ENCODE data around the gene RTTN. TPM values are rescaled to one million over a fixed set of nuclear protein-coding genes. Genes with fewer than 3 reads are reported as not detected.

The RTTN gene
- total and polyA plus RNA-seq, 4 donors, result 1.1 to 14.3 (median 8.8) TPM

GRCh38 chr18:69996951-69997798, 208.3 kb downstream of the RTTN start:
- H3K27ac ChIP-seq (ENCODE audit: low read depth in 1 of 2, low read length in 2 of 2), result no peak overlapping the region
- H3K9ac ChIP-seq (ENCODE audit: low read depth in 1 of 2, low read length in 2 of 2), result no peak overlapping the region
- H3K36me3 ChIP-seq (ENCODE audit: control insufficient read depth in 4 of 4, insufficient read depth in 3 of 4, low read depth in 1 of 4, low read length in 3 of 4), result peaks cover 0 to 26% (median 7%) of the 10 kb centered on the region in 4 donors
- no peak for TF ChIP-seq SP1 (IDR thresholded peaks at IDR 0.05)
- peak in 1 of 2 donors; percentile 29 for TF ChIP-seq HNF4A (conservative IDR thresholded peaks at IDR 0.05)
- TF ChIP-seq TAF1 (conservative IDR thresholded peaks at IDR 0.05), result no peak
- TF ChIP-seq, protein P1, sequence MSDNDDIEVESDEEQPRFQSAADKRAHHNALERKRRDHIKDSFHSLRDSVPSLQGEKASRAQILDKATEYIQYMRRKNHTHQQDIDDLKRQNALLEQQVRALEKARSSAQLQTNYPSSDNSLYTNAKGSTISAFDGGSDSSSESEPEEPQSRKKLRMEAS (IDR thresholded peaks at IDR 0.05), result no peak
- no peak for TF ChIP-seq NR2F2 (IDR thresholded peaks at IDR 0.05)
- no peak for TF ChIP-seq GABPA (IDR thresholded peaks at IDR 0.05 in 1 of 2, conservative IDR thresholded peaks at IDR 0.05 in 1 of 2)
- TF ChIP-seq, protein P2, sequence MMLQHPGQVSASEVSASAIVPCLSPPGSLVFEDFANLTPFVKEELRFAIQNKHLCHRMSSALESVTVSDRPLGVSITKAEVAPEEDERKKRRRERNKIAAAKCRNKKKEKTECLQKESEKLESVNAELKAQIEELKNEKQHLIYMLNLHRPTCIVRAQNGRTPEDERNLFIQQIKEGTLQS (IDR thresholded peaks at IDR 0.05), result no peak
- peak; percentile 24 to 26 for TF ChIP-seq RXRA (IDR thresholded peaks at IDR 0.05)
- peaks cover 0 to 4% (median 2%) of the 10 kb centered on the region in 4 donors for H3K4me1 ChIP-seq (ENCODE audit: control insufficient read depth in 4 of 4, insufficient read depth in 4 of 4, low read length in 3 of 4)
- H3K4me3 ChIP-seq (ENCODE audit: low read depth in 1 of 3, low read length in 3 of 3), result no peak overlapping the region
- DNase-seq (ENCODE audit: low spot score), result no peak
- no peaks in the 10 kb centered on the region for H3K27me3 ChIP-seq (ENCODE audit: control insufficient read depth in 4 of 4, insufficient read depth in 4 of 4, low read length in 3 of 4)
- H3K9me3 ChIP-seq (ENCODE audit: control insufficient read depth in 4 of 4, low read length in 3 of 4), result no peaks in the 10 kb centered on the region
- 69% methylated on average over 7 of the region's 7 CpGs for WGBS

GRCh38 chr18:69996417-69996816, 209.1 kb downstream of the RTTN start:
- Histone ChIP-seq H3K36me3 (ENCODE audit: control insufficient read depth in 4 of 4, insufficient read depth in 3 of 4, low read depth in 1 of 4, low read length in 3 of 4) (peaks cover 0 to 21% (median 6%) of the 10 kb centered on the region in 4 donors), H3K4me3 (ENCODE audit: low read depth in 1 of 3, low read length in 3 of 3) (no peak overlapping the region), H3K27me3 (ENCODE audit: control insufficient read depth in 4 of 4, insufficient read depth in 4 of 4, low read length in 3 of 4) (no peaks in the 10 kb centered on the region), H3K27ac (ENCODE audit: low read depth in 1 of 2, low read length in 2 of 2) (no peak overlapping the region), H3K4me1 (ENCODE audit: control insufficient read depth in 4 of 4, insufficient read depth in 4 of 4, low read length in 3 of 4) (peaks cover 0 to 4% (median 2%) of the 10 kb centered on the region in 4 donors), H3K9ac (ENCODE audit: low read depth in 1 of 2, low read length in 2 of 2) (no peak overlapping the region), H3K9me3 (ENCODE audit: control insufficient read depth in 4 of 4, low read length in 3 of 4) (no peaks in the 10 kb centered on the region)
- WGBS, result 98% methylated on average over 2 of the region's 2 CpGs
- no peak for TF ChIP-seq GABPA (IDR thresholded peaks at IDR 0.05 in 1 of 2, conservative IDR thresholded peaks at IDR 0.05 in 1 of 2)
- TF ChIP-seq SP1 (IDR thresholded peaks at IDR 0.05), result no peak
- no peak for TF ChIP-seq NR2F2 (IDR thresholded peaks at IDR 0.05)
- no peak for DNase-seq (ENCODE audit: low spot score)

GRCh38 chr18:69995774-69996173, 209.7 kb downstream of the RTTN start:
- Histone ChIP-seq H3K4me3 (ENCODE audit: low read depth in 1 of 3, low read length in 3 of 3) (no peak overlapping the region), H3K4me1 (ENCODE audit: control insufficient read depth in 4 of 4, insufficient read depth in 4 of 4, low read length in 3 of 4) (peaks cover 0 to 4% (median 2%) of the 10 kb centered on the region in 4 donors), H3K9ac (ENCODE audit: low read depth in 1 of 2, low read length in 2 of 2) (no peak overlapping the region), H3K27ac (ENCODE audit: low read depth in 1 of 2, low read length in 2 of 2) (no peak overlapping the region), H3K36me3 (ENCODE audit: control insufficient read depth in 4 of 4, insufficient read depth in 3 of 4, low read depth in 1 of 4, low read length in 3 of 4) (peaks cover 0 to 16% (median 5%) of the 10 kb centered on the region in 4 donors), H3K9me3 (ENCODE audit: control insufficient read depth in 4 of 4, low read length in 3 of 4) (no peaks in the 10 kb centered on the region), H3K27me3 (ENCODE audit: control insufficient read depth in 4 of 4, insufficient read depth in 4 of 4, low read length in 3 of 4) (no peaks in the 10 kb centered on the region)
- WGBS, result 92% methylated on average over 3 of the region's 3 CpGs
- TF ChIP-seq TAF1 (conservative IDR thresholded peaks at IDR 0.05) (no peak), SP1 (IDR thresholded peaks at IDR 0.05) (no peak), NR2F2 (IDR thresholded peaks at IDR 0.05) (no peak), JUND (IDR thresholded peaks at IDR 0.05) (no peak), REST (IDR thresholded peaks at IDR 0.05) (no peak), RXRA (IDR thresholded peaks at IDR 0.05) (no peak), FOXA1 (IDR thresholded peaks at IDR 0.05) (no peak), FOXA2 (IDR thresholded peaks at IDR 0.05) (no peak), HNF4A (conservative IDR thresholded peaks at IDR 0.05) (no peak), GABPA (IDR thresholded peaks at IDR 0.05 in 1 of 2, conservative IDR thresholded peaks at IDR 0.05 in 1 of 2) (no peak)
- TF ChIP-seq, protein P1 (IDR thresholded peaks at IDR 0.05), result no peak
- TF ChIP-seq, protein P2 (IDR thresholded peaks at IDR 0.05), result no peak
- no peak for DNase-seq (ENCODE audit: low spot score)
